GM18870 (cell line): ENCODE measurements around the gene NUP42.
"Not testable (repeated sequence)": the region's sequence is repeated elsewhere in the genome, so short reads cannot be mapped to it uniquely, and the experiment has no call there.

Source experiments
- ATAC-seq: cut with Tn5 transposase; IDR thresholded peaks from one replicate; pipeline ENCODE4 v1.9.1; 2021; ENCODE audit warnings: moderate library complexity; ENCODE audit not compliant: unreplicated experiment

The NUP42 gene, protein sequence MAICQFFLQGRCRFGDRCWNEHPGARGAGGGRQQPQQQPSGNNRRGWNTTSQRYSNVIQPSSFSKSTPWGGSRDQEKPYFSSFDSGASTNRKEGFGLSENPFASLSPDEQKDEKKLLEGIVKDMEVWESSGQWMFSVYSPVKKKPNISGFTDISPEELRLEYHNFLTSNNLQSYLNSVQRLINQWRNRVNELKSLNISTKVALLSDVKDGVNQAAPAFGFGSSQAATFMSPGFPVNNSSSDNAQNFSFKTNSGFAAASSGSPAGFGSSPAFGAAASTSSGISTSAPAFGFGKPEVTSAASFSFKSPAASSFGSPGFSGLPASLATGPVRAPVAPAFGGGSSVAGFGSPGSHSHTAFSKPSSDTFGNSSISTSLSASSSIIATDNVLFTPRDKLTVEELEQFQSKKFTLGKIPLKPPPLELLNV

DNA sequence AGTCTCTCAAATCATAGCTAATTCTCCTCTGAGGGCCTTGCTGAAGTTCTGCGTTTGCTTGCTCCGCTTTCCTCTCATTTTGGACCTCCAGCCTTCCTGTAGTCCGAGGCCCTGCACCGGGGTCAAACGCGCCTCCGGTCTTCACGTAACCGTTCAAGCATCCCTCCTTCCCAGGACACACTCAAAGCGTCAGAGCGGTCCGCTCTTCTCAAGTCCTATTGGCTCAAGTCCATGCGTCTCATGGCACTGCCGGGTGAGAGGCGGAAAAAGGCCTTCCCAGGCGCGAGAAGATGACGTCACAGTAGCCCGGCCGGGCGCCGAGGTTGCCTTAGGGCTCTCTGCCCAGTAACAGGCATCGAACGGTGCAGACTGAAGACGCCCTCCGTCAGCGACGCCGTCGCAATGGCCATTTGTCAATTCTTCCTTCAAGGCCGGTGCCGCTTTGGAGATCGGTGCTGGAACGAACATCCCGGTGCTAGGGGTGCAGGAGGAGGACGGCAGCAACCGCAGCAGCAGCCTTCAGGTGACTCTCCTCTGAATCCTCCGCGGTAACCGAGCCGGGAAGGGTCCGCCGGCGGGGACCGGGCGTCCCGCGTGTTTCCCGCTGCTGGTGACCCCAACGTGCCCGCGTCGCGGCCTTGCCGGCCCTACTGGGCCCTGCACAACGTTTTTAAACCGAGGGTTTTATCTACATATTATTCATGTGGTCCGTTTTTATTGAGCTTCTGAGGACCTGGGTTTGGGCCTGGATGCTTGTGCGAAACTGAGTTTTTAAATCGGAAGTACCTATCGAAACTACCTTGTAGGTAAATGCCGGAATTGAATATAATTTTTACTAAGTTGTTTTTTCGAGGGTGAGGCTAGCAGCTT, at the start of gene NUP42:
Gene NUP42 (plus strand): TSS at position 365 of the 870 bp plus-strand sequence. CDS start 38 bp downstream, at position 403.
- peak; percentile 94 for ATAC-seq

DNA sequence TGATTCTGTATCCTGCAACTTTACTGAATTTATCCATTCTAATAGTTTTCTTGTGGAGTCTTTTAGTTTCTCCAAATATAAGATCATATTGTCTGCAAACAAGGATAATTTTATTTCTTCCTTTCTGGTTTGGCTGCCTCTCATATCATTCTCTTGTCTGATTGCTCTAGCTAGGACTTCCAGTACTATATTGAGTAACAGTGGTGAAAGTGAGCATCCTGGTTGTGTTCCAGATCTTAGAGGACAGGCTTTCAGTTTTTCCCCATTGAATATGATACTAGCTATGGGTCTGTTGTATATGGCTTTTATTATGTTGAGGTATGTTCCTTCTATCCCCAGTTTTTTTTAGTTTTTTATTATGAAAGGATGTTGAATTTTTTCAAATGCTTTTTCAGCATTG, 48.1 kb upstream of the NUP42 start:
- no peak for ATAC-seq

DNA sequence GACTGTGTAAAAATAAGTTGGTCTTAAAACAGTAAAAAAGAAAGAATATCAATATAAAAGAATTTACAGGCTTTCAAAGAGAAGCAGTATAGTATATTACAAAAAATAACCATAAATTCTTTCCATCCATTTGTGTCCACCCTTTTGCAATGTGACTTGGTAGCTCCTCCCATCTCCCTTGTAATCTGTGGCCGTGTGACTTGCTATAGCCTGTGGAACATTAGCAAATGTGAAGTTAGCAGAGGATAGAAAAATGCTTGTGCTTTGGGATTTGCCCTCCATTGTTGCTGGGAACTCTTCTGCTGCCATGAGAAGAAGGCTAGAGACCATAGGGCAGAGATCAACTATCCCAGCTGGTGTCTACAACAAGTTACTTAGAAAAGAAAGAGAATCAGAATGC, 46.1 kb upstream of the NUP42 start:
- ATAC-seq: no peak

DNA sequence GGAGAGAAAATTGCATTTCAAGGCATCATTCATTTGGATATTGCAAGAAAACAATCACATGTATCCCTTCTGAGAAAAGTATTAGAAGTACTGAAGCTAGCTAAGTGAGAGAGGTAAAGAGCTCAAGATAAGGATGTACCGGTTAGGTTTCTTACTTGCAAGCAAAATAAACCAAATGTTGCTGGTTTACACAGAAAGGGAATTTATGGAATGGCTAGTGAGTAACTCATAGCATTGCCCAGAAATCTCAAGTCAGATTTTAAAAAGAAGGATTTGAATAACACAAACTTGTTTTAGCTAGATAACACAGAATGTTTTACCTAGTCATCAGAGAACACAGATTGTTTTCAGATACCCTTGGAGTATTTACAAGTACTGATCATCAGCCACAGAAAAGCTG, 45.6 kb upstream of the NUP42 start:
- no peak for ATAC-seq

DNA sequence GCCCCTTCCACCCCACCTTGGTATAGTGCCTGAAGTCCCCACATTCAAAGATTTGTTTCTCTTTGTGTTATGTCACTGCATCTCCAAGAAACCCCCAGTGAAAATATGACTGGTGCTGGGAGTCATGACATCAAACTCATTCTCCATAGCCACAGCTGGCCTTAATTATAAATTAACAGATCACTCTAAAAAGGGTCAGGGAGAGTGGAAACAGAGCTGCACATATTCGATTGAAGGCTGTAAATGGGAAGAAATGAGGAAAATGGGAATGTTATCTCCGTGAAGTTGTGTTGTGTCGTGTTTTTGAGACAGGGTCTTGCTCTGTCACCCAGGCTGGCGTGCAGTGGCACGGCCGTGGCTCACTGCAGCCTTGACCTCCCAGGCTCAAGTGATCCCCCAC, 24.2 kb upstream of the NUP42 start:
- no peak for ATAC-seq

DNA sequence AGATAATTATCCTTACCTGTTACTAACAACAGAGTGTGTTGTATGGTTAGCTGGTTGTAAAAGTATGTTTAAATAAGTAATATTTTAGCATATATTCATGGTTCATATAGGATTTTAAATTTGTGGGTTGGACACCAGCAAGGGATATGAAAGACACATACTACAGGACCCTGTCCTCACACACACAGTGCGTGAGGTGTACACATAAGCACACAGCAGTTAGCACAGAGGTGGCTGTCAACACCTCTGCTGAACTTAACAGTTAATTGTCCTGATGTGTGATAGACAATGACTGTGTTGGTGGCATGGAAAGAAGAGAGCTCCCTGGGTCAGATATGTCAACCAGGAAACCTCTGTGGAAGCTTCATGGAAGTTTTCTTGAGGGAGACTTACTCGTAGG, 23.3 kb upstream of the NUP42 start:
- ATAC-seq: no peak

DNA sequence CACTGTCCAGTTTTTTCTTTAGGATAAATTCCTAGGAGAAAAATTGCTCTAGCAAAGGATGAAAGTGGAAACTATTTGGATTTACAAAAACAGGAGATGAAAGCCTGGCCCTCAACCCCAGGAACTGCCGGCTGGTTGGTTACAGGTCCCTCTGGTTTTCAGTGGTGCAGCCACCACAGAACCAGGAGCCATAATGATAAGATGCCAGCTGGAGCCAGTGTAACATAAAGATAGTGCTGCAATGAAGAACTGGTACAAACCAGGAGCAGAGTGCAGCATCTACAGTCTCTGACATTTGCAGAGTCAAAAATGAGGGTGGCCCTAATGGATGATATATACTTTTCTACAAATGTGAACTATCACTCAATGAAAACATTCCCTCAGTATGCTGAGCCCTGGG, 20.4 kb upstream of the NUP42 start:
- ATAC-seq: no peak

DNA sequence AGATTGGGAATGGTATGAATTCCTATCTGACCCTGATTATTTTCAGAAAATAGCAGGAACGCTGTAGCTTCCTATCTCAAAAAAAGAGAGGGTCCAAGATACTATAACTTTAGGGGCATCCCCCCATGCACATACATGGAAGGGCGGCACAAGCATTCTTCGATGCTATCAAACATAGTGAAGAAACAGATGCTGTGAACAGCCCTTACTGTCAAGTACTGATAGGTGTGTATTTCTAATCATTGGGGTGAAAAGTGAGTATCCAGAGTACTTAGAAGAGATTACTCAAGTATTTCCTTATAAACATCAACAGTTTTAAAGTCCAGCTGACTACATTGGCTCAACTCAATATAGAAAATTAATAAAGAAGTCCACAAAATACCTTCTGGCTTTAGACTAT, 17.0 kb upstream of the NUP42 start:
- no peak for ATAC-seq

DNA sequence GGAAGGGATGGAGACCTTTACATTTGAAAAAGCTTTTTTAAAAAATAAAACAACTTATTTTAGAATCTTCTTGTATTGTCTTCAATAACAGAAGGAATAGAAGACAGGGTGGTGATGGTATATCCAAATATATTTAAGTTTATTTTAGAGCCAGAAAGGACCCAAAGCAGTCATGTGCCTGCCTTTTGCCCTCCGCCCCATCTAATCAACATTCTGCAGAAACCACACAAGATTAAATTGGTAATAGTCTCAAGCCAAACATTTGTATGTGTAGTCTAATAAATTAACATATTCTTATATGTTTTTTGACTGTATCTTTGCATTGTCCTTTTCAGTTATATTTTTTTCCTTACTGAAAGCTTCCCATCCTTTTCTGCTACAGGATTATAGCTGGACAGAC, 16.5 kb upstream of the NUP42 start:
- ATAC-seq: no peak

DNA sequence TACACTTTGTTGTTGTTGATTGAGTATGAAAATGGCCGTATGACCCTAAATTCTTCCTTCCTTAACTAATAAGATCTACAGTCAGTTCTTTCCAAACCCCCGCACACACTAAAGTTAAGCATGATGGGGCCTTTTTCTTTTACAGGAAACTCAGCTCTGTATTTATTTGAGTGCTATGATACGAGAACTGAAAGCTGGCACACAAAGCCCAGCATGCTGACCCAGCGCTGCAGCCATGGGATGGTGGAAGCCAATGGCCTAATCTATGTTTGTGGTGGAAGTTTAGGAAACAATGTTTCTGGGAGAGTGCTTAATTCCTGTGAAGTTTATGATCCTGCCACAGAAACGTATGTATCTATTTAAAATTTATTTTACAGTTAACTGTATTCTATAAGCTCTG, 14.2 kb upstream of the NUP42 start:
- ATAC-seq: no peak

DNA sequence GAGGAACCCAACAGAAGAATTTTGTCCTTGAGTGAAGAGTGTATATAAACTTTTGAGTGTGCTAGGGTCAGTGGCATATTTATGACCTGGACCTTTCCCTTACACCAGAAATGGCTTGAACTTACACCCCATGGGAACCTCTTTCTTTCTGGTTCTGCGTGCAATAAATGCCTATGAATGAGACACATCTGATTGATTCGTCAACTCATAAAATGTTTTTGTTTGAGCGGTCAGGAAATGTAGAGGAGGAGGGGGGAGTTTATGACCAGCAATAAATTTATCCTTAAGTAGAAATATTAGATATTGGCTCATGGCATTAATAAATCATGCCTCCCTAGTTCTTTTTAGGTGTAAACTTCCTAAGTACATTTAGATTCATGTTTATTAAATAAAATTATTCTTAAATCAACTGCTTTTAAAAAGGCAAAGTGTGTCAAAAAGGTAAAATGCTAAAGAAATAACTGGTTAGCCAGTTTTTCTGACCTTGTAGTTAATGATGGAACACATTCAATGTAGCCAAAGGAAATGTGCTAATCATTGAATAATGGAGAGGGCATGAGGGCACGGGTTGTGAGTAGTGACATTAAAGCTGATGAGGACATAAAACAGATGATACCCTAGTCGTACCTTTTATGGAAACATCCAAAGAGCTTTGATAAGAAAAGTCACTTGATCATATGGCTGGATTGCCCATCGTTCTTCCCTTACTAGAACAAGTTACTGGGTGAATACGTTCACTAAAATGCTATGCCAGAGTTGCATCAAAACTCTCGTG, 13.6 kb upstream of the NUP42 start:
- ATAC-seq: no peak

DNA sequence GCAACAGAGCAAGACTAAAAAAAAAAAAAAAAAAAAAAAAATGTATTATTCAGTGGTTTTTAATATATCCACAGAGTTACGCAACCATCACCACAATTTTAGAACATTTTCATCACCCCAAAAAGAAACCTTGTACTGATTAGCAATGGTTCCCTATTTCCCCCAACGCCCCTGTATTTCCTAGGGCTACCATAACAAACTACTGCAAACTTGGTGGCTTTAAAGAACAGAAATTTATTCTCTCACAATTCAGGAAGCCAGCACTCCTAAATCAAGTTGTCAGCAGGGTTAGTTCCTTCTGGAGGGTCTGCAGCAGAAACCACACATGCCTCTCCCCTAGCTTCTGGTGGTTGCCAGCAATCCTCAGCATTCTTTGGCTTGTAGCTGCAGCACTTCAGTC, 5.9 kb upstream of the NUP42 start:
- ATAC-seq: no peak

DNA sequence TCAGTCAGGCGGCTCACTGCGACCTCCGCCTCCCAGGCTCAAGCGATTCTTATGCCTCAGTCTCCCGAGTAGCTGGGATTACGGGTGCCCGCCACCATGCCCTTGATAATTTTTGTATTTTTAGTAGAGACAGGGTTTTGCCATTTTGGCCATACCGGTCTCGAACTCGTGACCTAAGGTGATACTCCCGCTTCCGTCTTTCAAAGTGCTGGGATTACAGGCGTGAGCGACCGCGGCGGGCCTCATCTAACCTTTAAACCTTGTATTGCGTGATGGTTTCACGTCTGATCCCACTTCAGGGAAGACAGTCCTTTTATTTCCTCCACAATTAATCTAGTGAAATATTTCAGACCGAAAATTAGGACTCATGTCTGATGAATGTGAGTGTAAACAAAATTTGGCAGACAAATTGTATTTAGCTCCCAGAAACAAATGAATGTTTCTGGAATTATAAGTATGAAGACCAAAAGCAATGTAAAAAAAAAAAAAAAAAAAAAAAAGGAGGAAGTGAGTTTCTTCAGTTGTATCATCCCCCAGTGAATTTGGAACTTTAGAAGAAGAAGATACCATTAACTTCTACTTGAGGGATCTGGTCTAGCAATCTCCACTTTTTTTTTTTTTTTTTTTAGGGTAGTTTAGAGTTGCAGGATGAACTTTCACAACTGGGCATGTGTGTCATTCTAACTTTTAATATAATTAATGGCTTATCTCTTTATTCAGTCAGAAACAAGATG, 1.6 kb downstream of the NUP42 start:
- ATAC-seq: no peak

DNA sequence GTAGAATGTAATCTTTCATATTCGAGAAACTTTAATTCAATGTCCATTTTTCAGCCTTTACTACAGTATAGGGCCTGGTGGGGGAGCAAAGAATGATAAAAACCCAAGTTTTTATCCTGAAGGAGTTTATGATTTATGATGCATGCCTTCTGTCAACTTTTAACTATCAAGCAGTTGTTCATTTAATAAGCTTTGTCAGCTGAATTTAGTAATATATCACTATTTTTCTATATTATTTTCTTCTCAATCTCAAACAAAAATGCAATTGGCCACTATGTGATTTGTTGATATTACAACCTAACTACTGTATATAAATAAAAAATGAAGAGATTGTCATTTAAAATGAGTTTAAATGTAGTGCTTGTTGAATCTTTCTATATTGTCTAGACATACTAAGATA, 2.4 kb downstream of the NUP42 start:
- ATAC-seq: no peak

DNA sequence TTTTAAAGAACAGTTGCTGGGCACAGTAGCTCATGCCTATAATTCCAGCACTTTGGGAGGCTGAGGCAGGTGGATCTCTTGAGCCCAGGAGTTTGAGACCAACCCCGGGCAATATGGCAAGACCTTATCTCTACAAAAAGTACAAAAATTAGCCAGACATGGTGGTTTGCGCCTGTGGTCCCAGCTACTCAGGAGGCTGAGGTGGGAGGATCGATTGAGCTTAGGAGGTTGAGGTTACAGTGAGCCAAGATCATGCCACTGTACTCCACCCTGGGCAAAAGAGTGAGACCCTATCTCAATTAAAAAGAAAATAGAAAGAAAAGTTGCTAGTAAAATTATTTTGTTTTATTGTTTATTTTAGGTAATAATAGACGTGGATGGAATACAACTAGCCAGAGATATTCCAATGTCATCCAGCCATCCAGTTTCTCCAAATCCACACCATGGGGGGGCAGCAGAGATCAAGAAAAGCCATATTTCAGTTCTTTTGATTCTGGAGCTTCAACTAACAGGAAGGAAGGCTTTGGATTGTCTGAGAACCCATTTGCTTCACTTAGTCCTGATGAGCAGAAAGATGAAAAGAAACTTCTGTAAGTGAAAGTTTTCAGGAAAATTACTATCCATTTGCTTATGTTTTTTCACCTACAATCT, 3.0 kb downstream of the NUP42 start:
- ATAC-seq: no peak

DNA sequence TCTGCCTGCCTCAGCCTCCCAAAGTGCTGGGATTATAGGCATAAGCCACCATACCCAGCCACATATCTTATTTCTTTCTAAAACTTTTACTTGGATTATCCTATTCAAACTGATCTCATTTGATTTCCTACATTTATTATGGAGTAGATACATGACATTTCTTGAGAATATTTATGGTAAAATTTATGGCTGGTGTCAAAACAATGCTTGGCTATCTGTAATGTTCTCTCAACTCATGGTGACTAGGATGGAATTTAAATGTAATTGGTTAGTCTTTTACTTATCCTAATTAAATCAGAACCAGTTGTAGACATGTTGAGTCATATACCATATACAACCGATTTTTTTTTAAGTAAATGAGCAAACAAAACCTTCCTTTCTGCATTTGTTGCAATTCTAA, 4.1 kb downstream of the NUP42 start:
- ATAC-seq: no peak

DNA sequence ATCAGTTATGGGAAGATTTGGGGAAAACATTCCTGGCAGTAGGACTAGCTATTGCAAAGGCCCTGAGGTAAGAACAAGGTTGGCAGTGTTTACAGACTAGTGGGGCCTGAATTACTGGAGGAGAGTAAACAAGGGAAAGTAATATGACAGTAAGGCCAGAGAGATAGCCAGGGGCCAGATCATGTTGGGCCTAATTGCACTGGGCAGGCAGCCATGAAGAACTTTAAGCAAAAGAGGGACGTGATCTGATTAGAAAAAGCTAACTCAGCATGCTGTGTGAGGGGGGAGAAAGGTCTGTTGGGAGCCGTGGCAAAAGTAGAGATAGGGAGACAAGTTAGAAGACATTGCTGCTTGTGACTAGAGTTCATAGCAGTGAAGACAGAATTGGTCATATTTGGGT, 9.2 kb downstream of the NUP42 start:
- ATAC-seq: no peak

DNA sequence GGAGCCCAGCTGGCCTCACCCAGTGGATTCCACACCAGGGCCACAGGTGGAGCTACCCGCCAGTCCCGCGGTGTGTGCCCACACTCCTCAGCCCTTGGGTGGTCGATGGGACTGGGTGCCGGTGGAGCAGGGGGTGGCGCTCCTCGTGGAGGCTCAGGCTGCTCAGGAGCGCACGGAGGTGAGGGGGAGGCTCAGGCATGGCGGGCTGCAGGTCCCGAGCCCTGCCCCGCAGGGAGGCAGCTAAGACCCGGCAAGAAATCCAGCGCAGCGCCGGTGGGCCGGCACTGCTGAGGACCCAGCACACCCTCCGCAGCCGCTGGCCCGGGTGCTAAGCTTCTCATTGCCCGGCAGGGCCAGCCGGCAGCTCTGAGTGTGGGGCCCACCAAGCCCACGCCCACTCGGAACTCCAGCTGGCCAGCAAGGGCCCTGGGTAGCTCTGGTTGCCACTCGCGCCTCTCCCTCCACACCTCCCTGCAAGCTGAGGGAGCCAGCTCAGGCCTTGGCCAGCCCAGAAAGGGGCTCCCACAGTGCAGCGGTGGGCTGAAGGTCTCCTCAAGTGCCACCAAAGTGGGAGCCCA, 11.9 kb downstream of the NUP42 start:
- ATAC-seq: not testable (repeated sequence)

DNA sequence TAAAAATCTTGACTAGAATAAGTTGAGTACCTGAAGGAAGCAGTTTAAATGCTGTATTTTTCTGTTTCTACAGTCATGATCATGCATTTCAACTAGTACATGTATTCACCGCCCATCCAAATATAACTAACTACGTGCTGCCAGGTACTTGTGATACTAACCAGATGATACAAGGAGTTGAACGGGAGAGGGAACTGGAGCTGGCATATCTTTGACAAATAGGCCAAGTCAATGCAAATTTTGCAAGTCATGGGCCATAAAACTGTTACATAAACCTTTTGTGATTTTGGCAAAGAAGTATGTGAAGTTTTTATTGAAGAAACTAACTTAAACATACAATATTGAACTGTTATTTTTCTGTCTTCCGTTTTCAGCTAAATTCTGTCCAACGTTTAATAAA, 14.5 kb downstream of the NUP42 start:
- no peak for ATAC-seq

DNA sequence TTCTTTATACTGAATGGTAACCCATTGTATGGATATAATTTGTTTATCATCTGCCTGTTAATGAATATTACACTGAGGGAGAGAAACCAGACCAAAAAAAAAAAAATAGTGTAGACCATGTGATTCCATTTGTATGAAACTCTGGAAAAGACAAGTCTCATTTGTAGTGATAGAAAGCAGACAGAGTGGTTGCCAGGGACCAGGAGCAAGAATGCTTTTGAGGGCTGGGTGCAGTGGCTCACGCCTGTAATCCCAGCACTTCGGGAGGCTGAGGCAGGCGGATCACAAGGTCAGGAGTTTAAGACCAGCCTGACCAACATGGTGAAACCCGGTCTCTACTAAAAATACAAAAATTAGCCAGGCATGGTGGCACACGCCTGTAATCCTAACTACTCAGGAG, 15.9 kb downstream of the NUP42 start:
- ATAC-seq: not testable (repeated sequence)
